Activated CD4-positive, CD25-positive, alpha-beta regulatory T cell treated with anti-CD3 and anti-CD28 coated beads, Interleukin-2, amount 50 U/mL, for 72 hours (primary cell): ENCODE measurements around the gene API5.

Experiments
- DNase-seq: peaks from one replicate; pipeline ENCODE4 v3.0.0; 2021

The API5 gene

DNA sequence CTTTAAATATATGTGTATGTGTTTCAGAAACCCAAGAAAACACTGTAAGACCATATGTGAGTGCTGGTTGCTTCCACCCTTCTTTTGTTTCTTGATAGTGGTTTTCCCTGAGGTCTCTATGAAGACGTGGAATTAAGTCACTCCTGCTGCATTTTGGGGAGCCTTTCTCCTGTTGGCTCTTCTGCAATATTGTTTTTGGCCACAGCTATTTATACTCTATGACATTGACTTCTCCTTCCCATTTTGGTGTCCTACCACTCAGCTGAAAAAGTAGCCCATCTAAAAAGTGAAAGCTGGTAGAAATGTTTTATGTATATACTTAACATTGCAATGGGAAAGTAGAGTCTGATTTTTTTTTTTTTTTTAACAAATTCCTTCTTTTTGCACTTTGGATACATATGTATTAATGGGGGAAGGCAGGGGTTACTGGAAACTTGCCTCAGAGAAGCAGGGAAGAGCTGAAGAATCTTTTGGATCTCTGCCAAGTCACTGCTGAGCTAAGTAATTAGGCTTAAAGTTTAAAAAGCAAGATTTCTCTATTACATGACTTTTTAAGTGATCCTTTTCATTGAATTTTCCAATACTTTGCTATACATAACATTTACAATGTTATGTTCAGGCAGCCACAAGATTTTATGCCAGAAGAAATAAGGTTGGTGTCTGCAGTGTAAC, 48.7 kb downstream of the API5 start:
- DNase-seq = no peak

DNA sequence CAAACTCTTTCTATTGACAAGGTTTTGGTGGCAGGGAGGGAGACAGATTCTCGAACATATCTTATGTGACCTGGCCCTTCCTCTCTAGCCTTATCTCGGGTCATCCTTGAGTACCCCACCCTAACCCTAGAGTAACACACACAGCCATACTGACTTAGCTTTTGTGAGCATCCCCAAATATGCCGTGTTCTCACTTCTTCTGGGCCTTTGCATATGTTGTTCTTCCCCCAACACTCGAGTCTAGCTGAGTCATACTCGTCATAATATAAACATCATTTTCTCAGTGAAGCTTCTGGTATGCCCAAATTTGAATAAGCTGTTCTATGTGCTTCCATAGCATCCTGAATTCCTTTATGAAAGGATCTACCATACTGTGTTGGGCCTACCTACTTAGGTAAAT, 54.9 kb downstream of the API5 start:
- DNase-seq = no peak

DNA sequence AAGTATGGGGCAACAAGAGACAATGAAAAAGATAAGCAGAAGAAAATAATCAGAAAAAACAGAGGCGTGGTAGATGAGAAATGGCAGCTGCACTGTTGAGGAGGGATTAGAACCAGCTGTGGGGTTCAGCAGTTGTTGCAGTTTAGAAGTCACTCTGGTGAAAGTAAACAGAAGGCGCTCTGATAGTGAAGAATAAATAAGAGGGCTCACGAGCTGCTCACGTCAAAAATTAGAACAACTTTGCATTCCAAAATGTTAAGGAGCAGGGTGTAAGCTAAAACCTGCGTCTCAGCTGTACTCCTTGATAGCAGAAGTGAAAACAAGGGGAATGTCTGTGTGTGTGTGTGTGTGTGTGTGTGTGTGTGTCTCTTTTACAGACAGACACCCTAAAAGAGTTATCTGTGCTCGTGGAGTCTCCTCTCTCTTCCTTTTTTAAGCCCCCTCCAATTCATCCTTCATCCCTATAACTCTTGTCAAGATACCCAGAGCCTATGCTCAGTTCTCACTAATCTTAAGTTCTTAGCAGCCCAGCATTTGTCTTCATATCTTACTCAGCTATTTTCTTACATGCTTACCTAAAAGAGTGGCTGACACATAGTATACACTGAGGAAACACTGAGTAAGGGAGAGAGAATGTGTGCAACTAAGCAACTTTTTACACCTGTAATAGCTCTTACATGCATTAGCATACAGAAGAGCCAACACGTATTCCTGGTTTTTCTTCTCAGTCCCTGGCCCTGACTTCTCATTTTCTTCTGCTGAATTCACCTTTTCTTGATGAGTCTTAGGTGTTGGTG, 55.8 kb downstream of the API5 start:
- DNase-seq = no peak

DNA sequence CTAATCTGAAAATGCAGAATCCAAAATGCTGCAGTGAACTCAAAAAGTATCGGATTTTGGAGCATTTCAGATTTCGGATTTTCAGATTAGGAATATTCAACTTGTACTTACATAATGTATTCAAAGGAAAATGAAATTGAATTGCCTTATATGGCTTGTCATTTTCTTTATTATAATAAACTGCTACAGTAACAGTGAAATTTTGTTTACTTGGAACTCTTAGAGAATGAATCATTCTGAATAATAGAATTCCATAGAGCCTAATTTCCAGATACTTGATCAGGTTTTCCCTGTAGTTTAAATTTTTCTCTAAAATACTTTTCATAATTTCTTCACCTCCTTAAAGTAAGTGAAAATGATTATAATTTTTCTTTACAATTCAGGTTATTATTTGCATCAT, 64.3 kb downstream of the API5 start:
- no peak for DNase-seq

DNA sequence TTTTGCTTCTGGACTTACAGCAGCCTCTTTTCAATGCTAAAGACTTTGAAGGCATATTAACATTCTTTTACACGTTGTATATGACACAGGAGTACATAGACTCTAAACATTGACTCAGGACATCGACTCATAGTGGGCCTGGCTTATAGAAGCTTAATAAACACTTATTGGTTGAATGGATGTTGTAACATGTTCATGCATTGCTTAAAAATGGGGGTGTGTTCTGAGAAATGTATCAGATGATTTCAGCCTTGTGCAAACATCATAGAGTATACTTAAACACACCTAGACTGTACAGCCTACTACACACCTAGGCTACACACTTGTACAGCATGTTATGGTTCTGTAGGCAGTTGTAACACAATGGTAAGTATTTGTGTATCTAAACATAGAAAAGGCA, 64.8 kb downstream of the API5 start:
- DNase-seq = no peak

DNA sequence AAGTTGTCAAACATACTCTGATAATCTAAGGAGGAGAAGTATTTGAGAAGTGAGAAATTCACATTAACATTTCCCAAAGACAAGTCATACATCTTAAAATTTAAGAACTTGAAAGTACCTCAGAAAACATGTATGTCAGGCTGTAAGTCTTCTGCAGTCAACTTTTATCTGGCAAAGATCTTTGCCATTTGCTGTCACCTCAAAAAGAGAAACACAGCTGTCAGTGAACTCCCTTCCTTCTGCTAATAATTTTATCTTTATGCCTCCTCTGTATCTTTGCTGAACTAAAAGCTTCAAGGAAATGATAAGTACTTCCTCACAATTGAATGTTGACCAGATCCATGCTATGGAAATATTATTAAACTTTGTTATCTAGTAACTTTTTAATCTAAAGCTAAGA, 65.6 kb downstream of the API5 start:
- no peak for DNase-seq

DNA sequence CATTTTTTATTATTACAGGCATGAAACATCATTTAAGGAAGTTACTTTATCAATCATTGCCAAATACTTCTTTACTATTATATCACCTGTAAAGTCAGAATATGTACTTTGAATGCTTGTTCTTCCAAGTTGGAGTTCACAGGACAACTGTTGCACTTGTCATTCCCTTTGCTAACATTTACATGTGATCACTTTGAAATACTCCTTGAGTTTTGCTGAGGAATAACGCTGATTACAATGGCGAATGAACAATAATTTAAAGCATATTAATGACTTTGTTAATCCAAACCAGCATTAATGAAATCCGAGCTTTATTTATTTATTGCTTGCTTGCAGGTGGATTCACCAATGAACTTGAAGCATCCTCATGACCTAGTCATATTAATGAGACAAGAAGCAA, 67.1 kb downstream of the API5 start:
- no peak for DNase-seq

DNA sequence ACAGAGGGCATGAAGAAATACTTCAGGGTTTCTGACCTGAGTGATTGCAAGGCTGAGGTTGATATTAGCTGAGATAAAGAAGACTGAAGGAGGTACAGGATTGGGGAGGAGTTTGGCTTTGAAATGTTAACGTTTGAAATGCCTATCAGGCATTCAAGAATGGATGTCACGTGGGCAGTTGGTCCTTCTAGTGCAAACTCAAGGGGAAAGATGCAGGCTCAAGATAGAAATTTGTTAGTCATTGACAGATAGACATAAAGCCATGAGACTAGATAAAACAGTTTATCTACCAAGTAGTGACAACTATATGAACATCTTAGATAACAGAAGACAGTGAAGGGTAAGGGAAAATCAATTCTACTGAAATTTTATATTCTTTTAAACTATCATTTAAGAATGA, 70.0 kb downstream of the API5 start:
- DNase-seq = no peak

DNA sequence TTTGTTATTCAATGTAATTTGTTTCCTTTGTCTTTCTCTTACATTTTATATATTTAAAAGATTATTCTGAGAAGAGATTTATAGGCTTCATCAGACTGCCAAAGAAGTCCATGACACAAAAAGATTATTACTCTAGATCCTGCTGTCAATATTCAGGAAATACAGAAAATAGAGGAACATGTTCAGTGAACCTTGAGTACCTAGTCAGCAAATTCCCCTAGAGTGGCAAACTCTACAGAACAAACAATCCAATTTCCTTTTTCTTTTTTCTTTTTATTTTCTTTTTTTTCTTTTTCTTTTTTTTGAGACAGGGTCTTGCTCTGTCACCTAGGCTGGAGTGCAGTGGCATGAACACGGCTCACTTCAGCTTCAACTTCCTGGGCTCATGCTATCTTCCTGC, 70.8 kb downstream of the API5 start:
- DNase-seq = no peak

DNA sequence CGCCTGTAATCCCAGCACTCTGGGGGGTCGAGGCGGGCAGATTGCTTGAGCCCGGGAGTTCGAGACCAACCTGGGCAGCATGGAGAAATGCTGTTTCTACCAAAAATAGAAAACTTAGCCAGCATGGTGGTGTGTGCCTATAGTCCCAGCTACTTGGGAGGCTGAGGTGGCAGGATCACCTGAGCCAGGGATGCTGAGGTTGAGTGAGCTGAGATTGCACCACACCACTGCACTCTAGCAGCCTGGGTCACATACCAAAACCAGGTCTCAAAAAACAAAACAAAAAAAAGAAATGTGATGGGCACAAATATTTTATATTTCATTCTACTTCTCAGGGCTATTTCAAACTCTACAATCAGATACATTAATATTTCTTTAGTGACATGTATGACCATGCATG, 72.6 kb downstream of the API5 start:
- DNase-seq = no peak

DNA sequence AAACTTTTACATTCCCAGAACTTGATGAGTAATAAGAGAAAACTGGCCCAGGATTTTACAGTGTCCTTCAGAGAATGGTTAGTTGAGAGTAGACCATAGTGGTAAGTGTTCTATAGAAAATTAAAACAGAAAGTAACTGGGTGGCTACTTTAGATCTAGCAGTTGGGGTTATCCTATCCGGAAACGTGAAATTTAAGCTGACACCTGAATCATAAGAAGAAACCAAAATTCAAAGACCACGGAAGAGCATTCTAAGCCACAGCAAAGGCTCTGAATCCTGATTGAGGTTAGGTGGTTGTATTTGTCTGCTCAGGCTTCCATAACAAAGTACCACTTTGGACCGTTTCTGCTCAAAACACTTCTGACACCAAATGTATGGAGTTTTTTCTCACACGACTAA, 80.9 kb downstream of the API5 start:
- no peak for DNase-seq

DNA sequence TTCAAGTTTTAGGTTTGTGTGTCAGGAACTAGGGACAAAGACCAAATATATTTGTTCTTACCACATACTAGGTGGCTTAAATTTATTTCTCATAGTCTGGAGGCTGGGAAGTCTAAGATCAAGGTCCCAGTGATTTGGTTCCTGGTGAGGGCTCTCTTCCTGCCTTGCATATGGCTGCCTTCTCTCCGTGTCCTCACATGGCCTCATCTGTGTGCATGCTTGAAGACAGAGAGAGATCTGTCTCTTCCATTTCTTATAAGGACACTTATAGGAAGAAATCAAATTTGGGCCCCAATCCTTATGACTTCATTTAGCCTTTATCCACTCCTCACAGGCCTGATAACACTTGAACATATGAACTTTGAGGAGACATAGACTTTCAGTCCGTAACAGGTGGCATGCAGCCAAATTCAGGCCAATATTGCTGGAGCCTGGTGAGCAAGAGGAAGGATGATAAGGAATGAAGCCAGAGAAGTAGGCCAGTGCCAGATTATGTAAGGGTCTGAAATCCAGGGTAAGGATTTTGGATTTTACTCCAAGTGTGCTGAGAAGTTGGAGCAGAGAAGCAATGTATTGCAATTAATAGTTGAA, 82.1 kb downstream of the API5 start:
- DNase-seq = no peak
